Measurements from ENCODE around the gene CBFA2T3.

CBFA2T3 gene

GRCh38 chr16:88831838-88832237 lies 145.2 kb downstream of the CBFA2T3 start:
- Histone ChIP-seq H3K4me1 (ENCODE audit: insufficient read depth, low read length) (no peaks in the 10 kb centered on the region), H2AFZ (ENCODE audit: low read depth, low read length) (no peak overlapping the region), H3K36me3 (ENCODE audit: insufficient read depth, low read length) (peaks cover 12% of the 10 kb centered on the region; the same call in 1 of the 2 replicates), H3K4me3 (ENCODE audit: low read depth in 1 of 2, low read length in 2 of 2) (no peak overlapping the region), H3K79me2 (ENCODE audit: insufficient read depth, low read length) (no peaks in the 10 kb centered on the region), H3K9me3 (ENCODE audit: insufficient read depth, low read length, severe bottlenecking) (no peaks in the 10 kb centered on the region), H4K20me1 (ENCODE audit: insufficient read depth, low read length) (no peaks in the 10 kb centered on the region), H3K4me2 (ENCODE audit: insufficient read depth, low read length) (no peak overlapping the region), H3K9ac (ENCODE audit: low read depth, low read length) (no peak overlapping the region), H3K27ac (ENCODE audit: low read length) (no peak overlapping the region), H3K27me3 (ENCODE audit: insufficient read depth, low read length, poor library complexity) (no peaks in the 10 kb centered on the region)
- no peak for ATAC-seq (ENCODE audit: insufficient read depth, low read depth)
- no peak for TF ChIP-seq CTCF (IDR thresholded peaks at IDR 0.05; ENCODE audit: borderline replicate concordance, extremely low read depth, low read length, poor library complexity, severe bottlenecking)
- TF ChIP-seq EZH2 (IDR thresholded peaks at IDR 0.05; ENCODE audit: borderline replicate concordance, low read depth, low read length, severe bottlenecking): no peak
- DNase-seq: no peak

- no peaks in the 10 kb centered on the region for H4K20me1 ChIP-seq (ENCODE audit: insufficient read depth, low read length)
- no peak overlapping the region for H3K4me2 ChIP-seq (ENCODE audit: insufficient read depth, low read length)
- H3K4me1 ChIP-seq (ENCODE audit: insufficient read depth, low read length): no peaks in the 10 kb centered on the region
- no peak overlapping the region for H3K27ac ChIP-seq (ENCODE audit: low read length)
- no peak overlapping the region for H2AFZ ChIP-seq (ENCODE audit: low read depth, low read length)
- no peaks in the 10 kb centered on the region for H3K9me3 ChIP-seq (ENCODE audit: insufficient read depth, low read length, severe bottlenecking)
- ATAC-seq (ENCODE audit: insufficient read depth, low read depth) (no peak), DNase-seq (no peak)
- H3K79me2 ChIP-seq (ENCODE audit: insufficient read depth, low read length): no peaks in the 10 kb centered on the region
- H3K36me3 ChIP-seq (ENCODE audit: insufficient read depth, low read length): peaks cover 10% of the 10 kb centered on the region; the same call in 1 of the 2 replicates
- H3K27me3 ChIP-seq (ENCODE audit: insufficient read depth, low read length, poor library complexity): no peaks in the 10 kb centered on the region
- no peak overlapping the region for H3K4me3 ChIP-seq (ENCODE audit: low read depth in 1 of 2, low read length in 2 of 2)
- no peak overlapping the region for H3K9ac ChIP-seq (ENCODE audit: low read depth, low read length)
- no peak for TF ChIP-seq CTCF (IDR thresholded peaks at IDR 0.05; ENCODE audit: borderline replicate concordance, extremely low read depth, low read length, poor library complexity, severe bottlenecking)
- no peak for TF ChIP-seq EZH2 (IDR thresholded peaks at IDR 0.05; ENCODE audit: borderline replicate concordance, low read depth, low read length, severe bottlenecking)
Observed at GRCh38 chr16:88830783-88831182, 146.2 kb downstream of the CBFA2T3 start.

GRCh38 chr16:88830258-88830657 lies 146.7 kb downstream of the CBFA2T3 start:
- TF ChIP-seq EZH2 (IDR thresholded peaks at IDR 0.05; ENCODE audit: borderline replicate concordance, low read depth, low read length, severe bottlenecking) (no peak), CTCF (IDR thresholded peaks at IDR 0.05; ENCODE audit: borderline replicate concordance, extremely low read depth, low read length, poor library complexity, severe bottlenecking) (no peak)

GRCh38 chr16:88828711-88829110 lies 148.3 kb downstream of the CBFA2T3 start:
- H3K27ac ChIP-seq (ENCODE audit: low read length): no peak overlapping the region
- H3K36me3 ChIP-seq (ENCODE audit: insufficient read depth, low read length): no peaks in the 10 kb centered on the region; the same call in 1 of the 2 replicates
- no peaks in the 10 kb centered on the region for H3K27me3 ChIP-seq (ENCODE audit: insufficient read depth, low read length, poor library complexity)
- H3K9me3 ChIP-seq (ENCODE audit: insufficient read depth, low read length, severe bottlenecking): no peaks in the 10 kb centered on the region
- no peaks in the 10 kb centered on the region for H4K20me1 ChIP-seq (ENCODE audit: insufficient read depth, low read length)
- no peak overlapping the region for H2AFZ ChIP-seq (ENCODE audit: low read depth, low read length)
- no peak for ATAC-seq (ENCODE audit: insufficient read depth, low read depth)
- DNase-seq: no peak
- no peak overlapping the region for H3K9ac ChIP-seq (ENCODE audit: low read depth, low read length)
- no peak overlapping the region for H3K4me2 ChIP-seq (ENCODE audit: insufficient read depth, low read length)
- TF ChIP-seq EZH2 (IDR thresholded peaks at IDR 0.05; ENCODE audit: borderline replicate concordance, low read depth, low read length, severe bottlenecking) (no peak), CTCF (IDR thresholded peaks at IDR 0.05; ENCODE audit: borderline replicate concordance, extremely low read depth, low read length, poor library complexity, severe bottlenecking) (no peak)
- no peaks in the 10 kb centered on the region for H3K4me1 ChIP-seq (ENCODE audit: insufficient read depth, low read length)
- no peaks in the 10 kb centered on the region for H3K79me2 ChIP-seq (ENCODE audit: insufficient read depth, low read length)
- H3K4me3 ChIP-seq (ENCODE audit: low read depth in 1 of 2, low read length in 2 of 2): no peak overlapping the region

More at GRCh38 chr16:88830258-88830657, 146.7 kb downstream of the CBFA2T3 start:
- Histone ChIP-seq H3K36me3 (ENCODE audit: insufficient read depth, low read length) (peaks cover 5% of the 10 kb centered on the region; the same call in 1 of the 2 replicates), H3K4me1 (ENCODE audit: insufficient read depth, low read length) (no peaks in the 10 kb centered on the region), H4K20me1 (ENCODE audit: insufficient read depth, low read length) (no peaks in the 10 kb centered on the region), H3K4me3 (ENCODE audit: low read depth in 1 of 2, low read length in 2 of 2) (no peak overlapping the region), H3K79me2 (ENCODE audit: insufficient read depth, low read length) (no peaks in the 10 kb centered on the region), H3K9me3 (ENCODE audit: insufficient read depth, low read length, severe bottlenecking) (no peaks in the 10 kb centered on the region), H3K27me3 (ENCODE audit: insufficient read depth, low read length, poor library complexity) (no peaks in the 10 kb centered on the region), H3K27ac (ENCODE audit: low read length) (no peak overlapping the region), H3K4me2 (ENCODE audit: insufficient read depth, low read length) (no peak overlapping the region), H2AFZ (ENCODE audit: low read depth, low read length) (no peak overlapping the region), H3K9ac (ENCODE audit: low read depth, low read length) (no peak overlapping the region)
- no peak for ATAC-seq (ENCODE audit: insufficient read depth, low read depth)
- DNase-seq: no peak

All from DND-41 (cell line).